HS-5 (cell line): ENCODE results near the gene CDC42BPG.

Source experiments
- DNase-seq: peaks from one replicate; pipeline ENCODE4 v3.0.0-alpha.2; 2012; ENCODE audit warnings: low read depth

CDC42BPG gene, protein sequence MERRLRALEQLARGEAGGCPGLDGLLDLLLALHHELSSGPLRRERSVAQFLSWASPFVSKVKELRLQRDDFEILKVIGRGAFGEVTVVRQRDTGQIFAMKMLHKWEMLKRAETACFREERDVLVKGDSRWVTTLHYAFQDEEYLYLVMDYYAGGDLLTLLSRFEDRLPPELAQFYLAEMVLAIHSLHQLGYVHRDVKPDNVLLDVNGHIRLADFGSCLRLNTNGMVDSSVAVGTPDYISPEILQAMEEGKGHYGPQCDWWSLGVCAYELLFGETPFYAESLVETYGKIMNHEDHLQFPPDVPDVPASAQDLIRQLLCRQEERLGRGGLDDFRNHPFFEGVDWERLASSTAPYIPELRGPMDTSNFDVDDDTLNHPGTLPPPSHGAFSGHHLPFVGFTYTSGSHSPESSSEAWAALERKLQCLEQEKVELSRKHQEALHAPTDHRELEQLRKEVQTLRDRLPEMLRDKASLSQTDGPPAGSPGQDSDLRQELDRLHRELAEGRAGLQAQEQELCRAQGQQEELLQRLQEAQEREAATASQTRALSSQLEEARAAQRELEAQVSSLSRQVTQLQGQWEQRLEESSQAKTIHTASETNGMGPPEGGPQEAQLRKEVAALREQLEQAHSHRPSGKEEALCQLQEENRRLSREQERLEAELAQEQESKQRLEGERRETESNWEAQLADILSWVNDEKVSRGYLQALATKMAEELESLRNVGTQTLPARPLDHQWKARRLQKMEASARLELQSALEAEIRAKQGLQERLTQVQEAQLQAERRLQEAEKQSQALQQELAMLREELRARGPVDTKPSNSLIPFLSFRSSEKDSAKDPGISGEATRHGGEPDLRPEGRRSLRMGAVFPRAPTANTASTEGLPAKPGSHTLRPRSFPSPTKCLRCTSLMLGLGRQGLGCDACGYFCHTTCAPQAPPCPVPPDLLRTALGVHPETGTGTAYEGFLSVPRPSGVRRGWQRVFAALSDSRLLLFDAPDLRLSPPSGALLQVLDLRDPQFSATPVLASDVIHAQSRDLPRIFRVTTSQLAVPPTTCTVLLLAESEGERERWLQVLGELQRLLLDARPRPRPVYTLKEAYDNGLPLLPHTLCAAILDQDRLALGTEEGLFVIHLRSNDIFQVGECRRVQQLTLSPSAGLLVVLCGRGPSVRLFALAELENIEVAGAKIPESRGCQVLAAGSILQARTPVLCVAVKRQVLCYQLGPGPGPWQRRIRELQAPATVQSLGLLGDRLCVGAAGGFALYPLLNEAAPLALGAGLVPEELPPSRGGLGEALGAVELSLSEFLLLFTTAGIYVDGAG (N-terminal part only)

DNA sequence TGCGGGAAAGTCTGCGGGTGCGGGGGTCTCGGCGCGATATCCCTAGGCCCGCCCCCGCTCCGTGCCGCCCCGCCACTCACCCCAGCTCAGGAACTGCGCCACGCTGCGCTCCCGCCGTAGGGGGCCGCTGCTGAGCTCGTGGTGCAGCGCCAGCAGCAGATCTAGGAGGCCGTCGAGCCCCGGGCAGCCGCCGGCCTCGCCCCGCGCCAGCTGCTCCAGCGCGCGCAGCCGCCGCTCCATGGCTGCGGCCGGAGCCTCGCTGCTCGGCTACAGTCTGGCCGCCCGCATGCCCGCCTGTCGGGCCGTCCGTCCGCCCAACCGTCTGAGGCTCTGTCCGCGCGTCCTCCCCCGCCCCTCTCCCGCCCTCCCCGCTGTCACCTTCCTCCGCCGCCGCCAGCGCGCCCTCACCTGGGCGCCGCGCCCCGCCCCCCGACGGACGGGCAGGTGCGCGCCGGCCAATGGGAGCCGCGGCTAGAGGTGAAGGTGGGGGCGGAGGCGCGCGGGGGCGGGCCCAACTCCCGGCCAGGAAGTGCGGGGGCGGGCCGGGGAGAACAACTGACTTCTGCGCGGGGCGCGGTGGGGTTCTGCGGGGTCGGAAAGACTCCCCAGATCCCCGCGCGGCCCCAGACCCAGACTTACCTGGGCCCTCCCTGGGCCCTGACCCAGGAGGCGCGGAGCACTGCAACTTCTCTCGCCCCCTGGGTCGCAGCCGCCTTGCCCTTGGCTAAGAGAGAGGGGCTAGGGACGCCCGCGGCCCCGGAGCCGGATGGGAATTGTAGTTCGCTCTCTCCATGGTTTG lies at the start of gene CDC42BPG:
CDC42BPG (minus strand) TSS at position 324 of the 799 bp plus-strand sequence; CDS start at position 240, 84 bp downstream.
- no peak for DNase-seq

DNA sequence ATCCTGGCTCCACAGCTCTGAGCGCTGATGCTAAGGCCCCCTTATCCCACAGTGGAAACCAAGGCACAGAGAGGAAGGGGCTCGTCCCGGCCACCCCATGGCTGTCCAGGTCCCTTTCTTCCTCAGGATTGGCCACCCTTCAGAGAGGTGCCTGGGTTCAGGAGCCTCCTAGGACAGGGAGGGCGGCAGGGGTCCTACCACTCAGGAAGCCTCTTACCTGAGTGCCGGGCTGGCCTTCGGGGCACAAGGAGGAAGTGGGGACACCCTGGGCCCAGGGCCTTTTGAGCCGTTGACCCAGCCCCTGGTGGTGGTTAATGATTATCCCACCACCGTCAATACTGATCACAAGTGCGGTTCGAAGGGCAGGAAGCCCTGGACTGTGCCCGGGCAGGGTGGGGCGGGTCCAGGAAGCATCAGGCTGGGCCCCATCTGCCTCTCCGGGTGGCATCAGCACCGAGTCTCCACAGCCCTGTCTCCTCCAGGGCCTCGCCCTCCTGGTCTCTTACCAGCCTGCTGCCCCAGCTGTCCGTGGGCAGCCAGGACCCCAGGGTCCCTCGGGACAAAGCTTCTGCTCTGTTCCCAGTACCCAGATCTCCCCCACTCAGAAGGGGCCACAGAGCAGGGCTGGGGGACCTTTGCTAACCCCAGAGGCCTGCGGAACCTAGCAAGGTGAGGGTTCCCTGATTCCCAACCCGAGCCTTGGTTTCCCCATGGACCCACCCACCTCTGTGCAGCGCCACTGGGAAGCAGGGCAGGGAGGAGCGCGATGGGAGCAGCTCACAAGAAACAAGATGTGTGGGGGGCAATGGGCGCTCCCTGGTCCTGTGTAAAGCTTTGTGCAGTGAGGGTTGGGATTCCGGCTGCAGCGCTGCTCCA lies 49.0 kb upstream of the CDC42BPG start:
- DNase-seq, result no peak

- no peak for DNase-seq
Measured at GRCh38 chr11:64892838-64893193, 48.4 kb upstream of the CDC42BPG start.

DNA sequence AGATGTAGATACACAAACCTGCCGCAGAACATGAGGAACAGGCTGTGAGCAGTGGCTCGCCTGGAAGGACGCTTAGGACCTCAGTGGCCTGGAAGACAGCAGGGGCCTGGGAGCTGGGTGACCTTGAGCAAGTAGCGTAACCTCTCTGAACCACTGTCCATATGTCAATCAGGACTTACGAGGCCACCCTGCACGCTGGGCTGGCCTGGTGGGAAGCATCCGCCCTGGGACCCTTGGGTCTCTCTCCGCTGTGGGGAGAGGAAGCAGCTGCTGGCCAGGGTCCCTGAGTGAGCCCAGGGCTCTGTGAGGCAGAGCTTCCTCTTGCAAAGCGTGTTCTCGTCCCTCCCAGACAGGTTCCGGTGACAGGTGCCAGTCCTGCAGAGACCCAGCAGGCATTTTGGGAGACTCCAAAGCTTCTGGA lies 48.0 kb upstream of the CDC42BPG start:
- DNase-seq, result no peak

- no peak for DNase-seq
Measured at GRCh38 chr11:64891880-64892279, 47.4 kb upstream of the CDC42BPG start.

- DNase-seq, result no peak
Measured at GRCh38 chr11:64891215-64891848, 46.9 kb upstream of the CDC42BPG start.

DNA sequence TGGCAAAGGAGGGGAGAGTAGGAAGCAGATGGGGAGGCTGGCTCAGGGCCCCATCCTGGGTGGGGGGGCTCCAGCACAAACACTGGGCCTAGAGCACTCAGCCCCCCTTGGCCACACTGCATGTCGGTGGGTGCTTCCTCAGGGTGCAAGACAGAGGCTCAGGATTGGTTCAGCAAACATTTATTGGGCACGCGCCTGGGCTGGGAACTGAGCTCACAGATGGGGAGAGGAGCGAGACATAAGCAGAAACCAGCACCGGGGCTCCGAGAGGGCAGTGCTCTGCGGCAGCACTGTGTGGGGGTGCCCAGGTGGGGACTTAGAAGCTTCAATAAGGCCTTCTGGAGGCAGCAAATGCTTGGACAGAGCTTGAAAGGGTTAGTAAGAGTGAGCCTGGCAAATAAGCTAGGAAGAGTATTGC lies 46.1 kb upstream of the CDC42BPG start:
- no peak for DNase-seq

DNA sequence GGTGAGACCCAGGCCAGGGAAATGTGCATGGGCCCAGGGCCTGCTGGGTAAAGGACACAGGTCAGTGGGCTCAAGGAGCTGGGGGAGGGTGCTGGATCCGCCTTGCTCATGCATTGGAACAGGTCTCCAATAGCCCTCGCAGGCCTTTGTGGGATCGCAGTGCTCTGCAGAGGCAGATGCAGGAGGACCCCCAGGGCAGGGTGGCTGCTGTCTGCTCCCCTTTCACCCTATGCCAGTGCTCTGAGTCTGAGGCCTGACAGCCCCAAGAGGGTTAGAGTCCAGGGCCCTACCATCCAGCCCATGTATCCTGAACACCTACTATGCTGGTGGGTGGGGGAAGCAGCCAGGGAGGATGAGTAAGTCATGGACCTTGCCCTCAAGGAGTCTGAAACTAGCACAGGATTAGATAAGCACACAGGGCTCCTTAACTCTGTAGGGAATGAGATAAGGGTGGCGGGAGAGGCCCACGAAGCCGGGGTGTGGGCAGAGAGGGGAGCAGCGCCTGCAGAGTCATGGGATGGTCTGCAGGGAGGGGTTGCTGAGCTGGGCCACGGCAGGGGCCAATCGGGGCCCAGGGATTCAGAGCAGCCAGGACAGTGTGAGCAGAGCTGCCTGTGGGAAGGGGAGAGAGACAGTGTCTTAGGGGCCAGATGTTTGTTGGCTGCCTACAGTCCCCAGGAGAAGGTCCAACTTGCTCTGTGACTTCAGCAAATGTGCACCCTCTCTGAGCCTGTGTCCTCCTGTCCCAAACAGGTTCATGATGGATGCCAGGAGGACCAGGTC lies 44.5 kb upstream of the CDC42BPG start:
- DNase-seq, result no peak

DNA sequence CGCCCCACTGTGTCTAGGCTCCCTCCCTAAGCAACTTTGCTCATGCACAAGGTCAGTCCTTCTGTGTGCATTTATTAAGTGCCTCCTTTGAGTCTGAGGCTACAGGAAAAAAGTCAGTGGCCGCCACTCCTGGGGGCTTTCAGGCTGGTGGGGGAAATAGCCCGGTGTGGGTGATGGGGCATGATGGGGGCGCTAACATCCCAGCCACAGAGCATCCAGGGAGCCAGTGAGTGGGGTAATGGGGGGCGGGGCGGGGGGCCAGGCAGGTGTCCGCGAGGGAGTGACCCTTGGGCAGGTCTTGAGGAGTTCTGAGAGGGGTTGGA lies 43.9 kb upstream of the CDC42BPG start:
- no peak for DNase-seq

DNA sequence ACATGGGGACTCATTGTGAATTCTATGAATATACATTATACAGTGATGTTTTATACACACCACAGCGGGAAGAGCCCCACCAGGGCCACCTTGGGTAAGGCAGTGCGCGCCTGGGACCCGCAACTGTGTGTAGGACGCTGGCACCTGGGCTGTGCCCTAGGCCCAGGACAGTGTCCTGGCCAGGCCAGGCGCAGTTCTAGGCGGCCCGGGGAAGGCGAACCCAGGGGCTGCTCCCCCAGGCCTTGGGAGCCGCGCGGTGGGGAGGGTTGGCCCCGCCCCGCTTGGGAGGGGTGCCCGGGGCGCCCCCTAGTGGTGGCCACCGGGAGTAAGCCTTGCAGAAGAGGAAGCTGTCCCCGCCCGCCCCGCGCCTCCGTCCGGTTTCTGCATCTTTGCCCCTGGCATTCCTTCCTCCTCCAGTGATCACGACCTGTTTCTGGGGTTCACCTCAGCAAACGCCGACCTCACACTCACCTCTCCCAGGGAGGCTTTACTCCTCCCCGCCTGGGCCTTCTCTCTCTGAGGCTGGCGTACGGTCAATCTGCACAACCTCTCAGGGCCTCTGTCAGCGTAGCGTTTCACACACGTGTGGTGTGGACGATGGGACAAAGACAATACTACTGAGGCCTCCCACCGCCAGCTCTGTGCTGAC lies 43.4 kb upstream of the CDC42BPG start:
- no peak for DNase-seq

- DNase-seq, result no peak
Measured at GRCh38 chr11:64887234-64887756, 42.8 kb upstream of the CDC42BPG start.

- peak; percentile 42 for DNase-seq
Measured at GRCh38 chr11:64885367-64886286, 41.2 kb upstream of the CDC42BPG start.

DNA sequence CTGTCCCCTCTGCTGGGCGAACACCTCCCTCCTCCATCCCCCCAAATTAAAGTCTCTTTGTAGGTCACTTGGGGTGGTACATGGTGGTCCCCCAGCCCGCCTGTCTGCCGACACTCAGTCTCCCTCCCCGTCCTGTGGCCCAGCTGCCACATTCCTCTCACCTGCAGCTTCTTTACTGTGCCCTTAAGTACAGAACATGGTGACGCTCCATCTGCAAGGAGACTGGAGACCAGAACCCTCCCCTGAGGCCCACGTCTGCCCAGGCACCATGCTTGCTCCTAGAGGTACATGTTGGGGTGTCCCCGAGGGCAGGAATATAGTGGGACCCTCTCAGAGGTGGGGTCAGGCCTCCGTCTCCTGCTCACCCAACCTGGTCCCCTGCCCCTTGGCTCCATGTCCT lies 39.6 kb upstream of the CDC42BPG start:
- no peak for DNase-seq

GRCh38 chr11:64883575-64883974 lies 39.1 kb upstream of the CDC42BPG start:
- no peak for DNase-seq

DNA sequence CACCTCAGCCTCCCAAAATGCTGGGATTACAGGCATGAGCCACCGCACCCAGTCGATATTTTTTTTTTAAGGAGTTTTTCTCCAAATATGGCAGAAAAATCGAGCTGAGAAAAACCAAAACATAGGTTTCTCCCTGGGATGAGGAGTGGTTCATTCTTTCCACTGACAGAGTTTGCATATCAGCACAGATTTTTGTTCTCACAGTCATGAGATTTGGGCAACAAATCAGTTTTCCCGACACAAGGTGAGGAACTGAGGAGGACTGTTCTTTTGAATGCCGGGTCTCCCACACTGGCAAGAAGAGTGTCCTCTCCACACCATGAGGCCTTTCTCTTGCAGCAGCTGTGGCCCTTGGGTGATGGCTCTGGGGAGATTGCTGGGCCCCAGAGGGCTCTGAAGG lies 37.8 kb upstream of the CDC42BPG start:
- DNase-seq, result no peak

GRCh38 chr11:64881476-64881875 lies 37.0 kb upstream of the CDC42BPG start:
- no peak for DNase-seq

- no peak for DNase-seq
Measured at GRCh38 chr11:64880240-64881001, 36.0 kb upstream of the CDC42BPG start.
